IMR-90 (cell line): Measurements from ENCODE around the gene CRIP1.

Source experiments
- CEBPB ChIP-seq: IDR thresholded peaks from 2 replicates; pipeline ENCODE4 v1.6.1; 2012; ENCODE audit warnings: low read depth, low read length, improper control_type of control experiment
- CTCF ChIP-seq: conservative IDR thresholded peaks from 2 replicates; pipeline ENCODE4 v1.5.1; 2012; ENCODE audit warnings: mild to moderate bottlenecking, low read depth, low read length, improper control_type of control experiment
- ELK1 ChIP-seq: fragments of 150-350 bp; IDR thresholded peaks from 2 replicates; pipeline ENCODE4 v1.6.1; 2016; ENCODE audit warnings: low read depth, mild to moderate bottlenecking, low read length, moderate library complexity, borderline replicate concordance
- FOS ChIP-seq: fragments of 150-350 bp; IDR thresholded peaks from 2 replicates; pipeline ENCODE4 v1.6.1; 2016; ENCODE audit warnings: low read depth, low read length
- MAFK ChIP-seq: IDR thresholded peaks from 2 replicates; pipeline ENCODE4 v1.6.1; 2012; ENCODE audit warnings: low read depth, low read length, improper control_type of control experiment
- MAZ ChIP-seq: IDR thresholded peaks from 2 replicates; pipeline ENCODE4 v1.6.1; 2012; ENCODE audit warnings: low read depth, mild to moderate bottlenecking, low read length, improper control_type of control experiment, moderate library complexity, borderline replicate concordance
- MXI1 ChIP-seq: IDR thresholded peaks from 2 replicates; pipeline ENCODE4 v1.6.1; 2012; ENCODE audit warnings: low read depth, mild to moderate bottlenecking, low read length, moderate library complexity, borderline replicate concordance
- NFE2L2 ChIP-seq: fragments of 150-350 bp; IDR thresholded peaks from 2 replicates; pipeline ENCODE4 v1.6.1; 2016; ENCODE audit warnings: low read depth, mild to moderate bottlenecking, low read length
- POLR2A ChIP-seq: IDR thresholded peaks from 2 replicates; pipeline ENCODE4 v1.6.1; 2012; ENCODE audit warnings: mild to moderate bottlenecking, low read depth, low read length
- RAD21 ChIP-seq: IDR thresholded peaks from 2 replicates; pipeline ENCODE4 v1.6.1; 2012; ENCODE audit warnings: low read length, improper control_type of control experiment
- RCOR1 ChIP-seq: IDR thresholded peaks from 2 replicates; pipeline ENCODE4 v1.6.1; 2012; ENCODE audit warnings: mild to moderate bottlenecking, low read length, improper control_type of control experiment; ENCODE audit not compliant: insufficient replicate concordance
- SMC3 ChIP-seq: fragments of 150-350 bp; IDR thresholded peaks from 2 replicates; pipeline ENCODE4 v1.6.1; 2016; ENCODE audit warnings: low read depth, mild to moderate bottlenecking, antibody characterized with exemption, low read length, moderate library complexity
- TF ChIP-seq, protein P1 (sequence below): fragments of 150-350 bp; IDR thresholded peaks from 2 replicates; pipeline ENCODE4 v1.6.1; 2017; ENCODE audit warnings: mild to moderate bottlenecking, antibody characterized with exemption, low read length, low read depth

GRCh38 chr14:105498430-105499255 lies 12.0 kb downstream of the CRIP1 start:
- TF ChIP-seq CTCF (no peak), CEBPB (no peak), RAD21 (no peak), FOS (no peak), SMC3 (no peak), POLR2A (no peak), MAZ (no peak), MXI1 (no peak), RCOR1 (no peak), NFE2L2 (no peak), ELK1 (no peak), MAFK (no peak)
- TF ChIP-seq, protein P1, sequence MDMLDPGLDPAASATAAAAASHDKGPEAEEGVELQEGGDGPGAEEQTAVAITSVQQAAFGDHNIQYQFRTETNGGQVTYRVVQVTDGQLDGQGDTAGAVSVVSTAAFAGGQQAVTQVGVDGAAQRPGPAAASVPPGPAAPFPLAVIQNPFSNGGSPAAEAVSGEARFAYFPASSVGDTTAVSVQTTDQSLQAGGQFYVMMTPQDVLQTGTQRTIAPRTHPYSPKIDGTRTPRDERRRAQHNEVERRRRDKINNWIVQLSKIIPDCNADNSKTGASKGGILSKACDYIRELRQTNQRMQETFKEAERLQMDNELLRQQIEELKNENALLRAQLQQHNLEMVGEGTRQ = no peak
